GM10847 (cell line): ENCODE data around the gene CCN2.

Experiments used
- POLR2A ChIP-seq: IDR thresholded peaks from 2 replicates; pipeline ENCODE4 v1.6.1; 2011; ENCODE audit not compliant: insufficient read length; ENCODE audit errors: extremely low read depth

CCN2 gene

DNA sequence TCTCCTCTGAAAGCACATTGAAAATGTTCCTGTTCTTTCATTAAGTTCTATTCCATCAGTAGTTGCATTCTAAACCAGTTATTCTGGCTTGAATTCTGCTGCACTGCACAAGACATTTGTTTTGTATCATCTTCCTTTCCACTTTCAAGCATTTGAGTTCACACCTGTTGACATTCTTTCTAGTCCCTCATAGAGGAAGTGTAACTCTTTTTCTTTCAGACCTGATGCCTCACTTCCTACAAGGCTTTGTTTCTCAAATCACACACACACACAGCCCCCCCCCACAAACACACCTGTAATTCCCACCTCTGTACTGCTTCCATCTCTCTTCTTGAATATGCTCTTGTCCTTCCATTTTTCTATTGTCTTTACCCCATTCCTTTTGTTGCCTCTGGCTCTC lies 50.9 kb downstream of the CCN2 start:
- TF ChIP-seq POLR2A = no peak

DNA sequence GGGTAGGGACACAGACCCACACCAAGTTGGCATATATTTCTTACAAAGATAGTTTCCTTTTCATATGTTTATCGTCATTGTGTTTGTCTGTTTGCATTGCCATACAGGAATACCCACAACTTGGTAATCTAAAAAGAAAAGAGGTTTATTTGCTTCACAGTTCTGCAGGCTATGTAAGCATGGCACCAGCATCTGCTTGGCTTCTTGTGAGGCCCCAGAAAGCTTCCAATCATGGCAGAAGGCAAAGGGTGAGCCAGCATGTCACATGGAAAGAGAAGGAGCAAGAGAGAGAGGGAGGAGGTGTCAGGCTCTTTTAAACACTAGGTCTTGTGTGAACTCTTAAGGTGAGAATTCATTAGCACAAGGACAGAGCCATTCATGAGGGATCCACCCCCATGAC lies 52.5 kb downstream of the CCN2 start:
- no peak for TF ChIP-seq POLR2A
